Cardiac fibroblast (primary cell): ENCODE results near the gene PCA3.
"Not testable (repeated sequence)": the region's sequence is repeated elsewhere in the genome, so short reads cannot be mapped to it uniquely, and the experiment has no call there.

Experiments
- DNase-seq, 2 donors: peaks; one replicate each; pipeline versions ENCODE4 v3.0.0 to v3.0.0-alpha.2; 2010; ENCODE audit warnings: low read depth in 2 of 2
- H3K4me3 ChIP-seq, 2 donors: replicated peaks in 1 of 2; 1 replicate in 1 of 2; 2 replicates in 1 of 2; pipeline ENCODE4 v1.5.1; 2011; ENCODE audit warnings: low read depth in 2 of 2, low read length in 2 of 2, mild to moderate bottlenecking in 2 of 2, moderate library complexity in 1 of 2
- TF ChIP-seq, protein P1 (sequence below): IDR thresholded peaks from one replicate; pipeline ENCODE4 v1.5.1; 2011; ENCODE audit warnings: low read depth, mild to moderate bottlenecking, low read length, inconsistent platforms

Gene PCA3

DNA sequence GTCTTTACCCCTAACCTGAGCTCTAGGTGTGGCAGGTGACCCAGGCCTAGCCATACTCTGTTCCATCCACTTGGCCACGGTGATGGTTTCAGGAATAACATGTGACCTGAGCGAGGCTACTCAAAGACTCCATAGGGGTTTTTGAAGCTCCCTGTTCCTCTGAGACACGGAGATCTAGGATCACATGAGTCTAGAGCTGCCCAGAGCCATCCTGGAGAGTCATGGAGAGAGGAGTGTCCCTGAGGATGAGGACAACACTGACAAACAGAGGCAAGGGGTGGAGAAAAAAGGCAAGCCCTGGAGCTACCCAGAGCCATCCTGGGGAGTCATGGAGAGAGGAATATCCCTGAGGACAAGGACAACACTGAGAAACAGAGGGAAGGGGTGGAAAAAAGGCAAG, 29.5 kb upstream of the PCA3 start:
- DNase-seq: no peak
- TF ChIP-seq, protein P1, sequence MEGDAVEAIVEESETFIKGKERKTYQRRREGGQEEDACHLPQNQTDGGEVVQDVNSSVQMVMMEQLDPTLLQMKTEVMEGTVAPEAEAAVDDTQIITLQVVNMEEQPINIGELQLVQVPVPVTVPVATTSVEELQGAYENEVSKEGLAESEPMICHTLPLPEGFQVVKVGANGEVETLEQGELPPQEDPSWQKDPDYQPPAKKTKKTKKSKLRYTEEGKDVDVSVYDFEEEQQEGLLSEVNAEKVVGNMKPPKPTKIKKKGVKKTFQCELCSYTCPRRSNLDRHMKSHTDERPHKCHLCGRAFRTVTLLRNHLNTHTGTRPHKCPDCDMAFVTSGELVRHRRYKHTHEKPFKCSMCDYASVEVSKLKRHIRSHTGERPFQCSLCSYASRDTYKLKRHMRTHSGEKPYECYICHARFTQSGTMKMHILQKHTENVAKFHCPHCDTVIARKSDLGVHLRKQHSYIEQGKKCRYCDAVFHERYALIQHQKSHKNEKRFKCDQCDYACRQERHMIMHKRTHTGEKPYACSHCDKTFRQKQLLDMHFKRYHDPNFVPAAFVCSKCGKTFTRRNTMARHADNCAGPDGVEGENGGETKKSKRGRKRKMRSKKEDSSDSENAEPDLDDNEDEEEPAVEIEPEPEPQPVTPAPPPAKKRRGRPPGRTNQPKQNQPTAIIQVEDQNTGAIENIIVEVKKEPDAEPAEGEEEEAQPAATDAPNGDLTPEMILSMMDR: no peak
- H3K4me3 ChIP-seq: no peak overlapping the region

DNA sequence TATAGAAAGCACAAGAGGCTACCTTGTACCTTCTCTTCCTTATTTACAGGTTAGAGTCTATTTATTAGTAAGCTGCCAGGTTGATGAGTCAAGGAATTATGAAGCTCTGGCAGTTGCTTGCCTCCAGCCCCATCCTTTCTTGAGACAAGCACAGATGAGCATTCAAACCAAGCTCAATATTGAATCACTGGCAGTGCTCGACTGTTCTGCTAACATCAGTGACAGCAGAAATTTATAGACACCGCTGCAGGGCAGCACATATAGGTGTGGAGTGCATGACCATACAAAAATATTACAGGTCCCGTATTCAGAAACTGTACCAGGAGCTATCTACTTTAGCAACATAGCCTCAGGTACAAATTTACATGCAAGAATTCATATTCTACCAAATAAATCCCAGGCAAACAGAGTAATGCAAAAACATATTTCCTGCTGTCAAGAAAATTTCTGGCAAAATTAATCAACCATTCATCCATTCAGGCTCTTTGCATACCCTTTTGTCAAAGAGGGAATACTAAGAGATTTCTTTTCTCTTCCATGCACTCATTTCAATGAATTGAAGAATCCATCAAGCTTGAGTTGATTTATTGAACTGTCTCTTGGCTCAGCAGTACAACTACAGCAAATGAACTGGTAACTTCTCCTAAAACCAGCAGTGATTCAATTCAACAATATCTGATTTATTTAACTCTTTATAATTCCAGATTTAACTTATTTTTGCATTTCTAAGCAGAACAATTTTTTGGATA, 26.9 kb upstream of the PCA3 start:
- no peak for DNase-seq
- no peak overlapping the region for H3K4me3 ChIP-seq
- TF ChIP-seq, protein P1: no peak

DNA sequence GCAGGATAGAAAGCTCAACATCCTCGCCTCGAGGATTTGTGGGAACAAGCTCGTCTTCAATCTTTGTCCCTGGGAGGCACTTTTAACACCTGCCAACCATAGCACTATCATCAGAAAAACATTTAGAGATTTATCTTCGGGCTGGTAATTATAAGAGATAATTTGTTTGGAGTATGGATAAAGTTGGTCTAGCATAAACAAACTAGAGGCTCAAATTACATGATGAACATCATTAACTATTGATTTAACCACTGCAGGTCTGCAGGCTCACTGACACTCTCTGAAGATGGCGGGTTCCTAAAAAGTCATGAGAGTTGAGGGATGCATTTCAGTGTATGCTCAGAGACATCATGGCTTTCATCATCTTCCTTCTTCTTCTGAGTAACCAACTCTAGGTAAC, 25.8 kb upstream of the PCA3 start:
- no peak for DNase-seq
- TF ChIP-seq, protein P1: no peak
- no peak overlapping the region for H3K4me3 ChIP-seq

DNA sequence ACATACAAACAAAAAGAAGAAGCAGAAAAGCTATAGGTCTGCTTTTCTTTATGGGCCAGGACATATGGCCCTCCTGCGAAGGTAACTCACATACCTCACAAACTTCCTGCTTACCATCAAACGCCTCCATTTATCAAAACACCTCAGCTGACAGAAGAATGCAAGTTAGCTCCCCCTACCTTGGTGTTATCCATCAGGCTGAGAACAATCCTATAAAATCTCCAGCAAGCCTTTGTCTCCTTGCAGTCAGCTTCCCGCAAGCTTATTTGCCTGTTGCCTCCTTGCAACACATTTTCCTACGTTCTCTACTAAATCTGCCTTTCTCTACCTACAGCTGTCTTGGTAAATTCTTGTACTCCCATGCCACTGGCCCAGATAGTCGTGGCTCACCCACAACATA, 22.7 kb upstream of the PCA3 start:
- no peak for DNase-seq
- no peak overlapping the region for H3K4me3 ChIP-seq
- TF ChIP-seq, protein P1: no peak

DNA sequence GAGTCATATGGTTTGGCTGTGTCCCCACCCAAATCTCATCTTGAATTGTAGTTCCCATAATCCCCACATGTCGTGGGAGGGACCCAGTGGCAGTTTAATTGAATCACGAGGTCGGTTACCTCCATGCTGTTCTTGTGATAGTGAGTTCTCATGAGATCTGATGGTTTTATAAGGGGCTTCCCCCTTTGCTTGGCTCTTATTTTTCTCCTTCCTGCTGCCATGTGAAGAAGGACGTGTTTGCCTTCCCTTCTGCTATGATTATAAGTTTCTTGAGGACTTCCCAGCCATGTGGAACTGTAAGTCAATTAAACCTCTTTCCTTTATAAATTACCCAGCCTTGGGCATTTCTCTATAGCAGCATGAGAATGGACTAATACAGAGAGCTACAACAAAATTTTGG, 21.3 kb upstream of the PCA3 start:
- H3K4me3 ChIP-seq, DNase-seq: not testable (repeated sequence)

DNA sequence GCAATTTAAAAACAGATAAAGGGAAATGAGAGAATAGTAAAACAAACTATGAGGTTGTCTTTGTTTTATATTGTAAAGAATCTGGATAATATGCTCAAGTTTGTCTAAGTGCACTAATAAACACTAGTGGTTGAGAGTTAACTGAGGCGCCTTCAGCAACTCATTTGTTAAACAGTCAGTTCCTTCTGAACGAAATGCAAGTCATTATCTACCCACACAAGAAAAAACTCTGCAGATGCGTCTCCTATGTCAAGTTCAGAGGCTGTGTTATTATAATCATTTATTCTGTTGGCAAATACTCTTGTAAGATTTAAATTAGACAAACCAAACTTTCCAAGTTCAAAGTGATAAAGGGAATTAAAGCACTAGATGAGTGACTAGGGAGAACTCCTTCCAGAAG, 20.3 kb upstream of the PCA3 start:
- no peak for DNase-seq
- H3K4me3 ChIP-seq: no peak overlapping the region
- TF ChIP-seq, protein P1: no peak

DNA sequence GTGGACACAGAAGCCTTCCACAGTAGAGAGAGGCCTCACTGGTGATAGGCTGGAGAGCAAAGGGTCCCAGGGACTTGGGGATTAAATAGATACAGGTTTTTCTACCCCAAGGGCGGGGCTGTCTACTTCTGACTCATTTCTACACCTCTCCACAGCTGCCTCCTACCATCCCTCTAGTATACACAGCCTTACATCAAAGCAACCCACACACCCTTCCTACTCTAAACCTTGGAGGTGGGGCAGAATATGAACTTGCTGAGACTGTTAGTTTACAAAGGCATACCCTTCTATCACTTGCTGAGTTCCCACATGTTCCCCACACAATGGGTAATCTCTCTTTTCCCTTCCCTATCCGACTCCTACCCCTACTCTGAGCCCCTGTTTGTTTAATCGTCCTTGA, 19.9 kb upstream of the PCA3 start:
- DNase-seq: no peak
- TF ChIP-seq, protein P1: no peak
- H3K4me3 ChIP-seq: no peak overlapping the region
